Measurements from ENCODE around the gene SHISA9.

DNA sequence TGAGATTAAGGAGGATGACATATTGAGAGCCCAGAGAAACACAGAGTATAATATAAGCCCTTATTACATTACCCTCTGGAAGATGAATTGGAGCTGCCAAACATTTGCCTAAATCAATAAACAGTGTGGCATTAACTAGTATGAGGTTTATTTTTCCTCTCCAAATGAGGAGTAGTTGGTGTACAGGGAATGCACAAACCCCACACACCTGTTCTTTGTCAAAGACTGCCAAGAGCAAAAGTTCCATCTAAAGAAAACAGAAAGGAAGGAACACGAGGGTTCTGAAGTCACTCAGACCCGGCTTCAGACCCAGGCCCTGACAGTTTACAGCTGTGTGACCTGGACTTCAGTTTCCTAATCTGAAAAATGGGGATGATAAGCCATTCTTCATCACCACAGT, 138.1 kb downstream of the SHISA9 start:
- TF ChIP-seq YY1 (IDR thresholded peaks at IDR 0.05; ENCODE audit: insufficient read depth, insufficient read length) (no peak), SUZ12 (IDR thresholded peaks at IDR 0.05; ENCODE audit: extremely low read depth, insufficient read depth, insufficient read length) (no peak), ZNF274 (IDR thresholded peaks at IDR 0.05; ENCODE audit: low read depth, low read length) (no peak)
